ENCODE data around the gene MYOM3. TPM values are rescaled to one million over a fixed set of nuclear protein-coding genes. Genes with fewer than 3 reads are reported as not detected.

Gene MYOM3
- total RNA-seq, 1 donor from 2014 or later = 8.1 TPM

GRCh38 chr1:24070821-24071393 lies 41.0 kb downstream of the MYOM3 start:
- no peak overlapping the region for H3K4me3 ChIP-seq (ENCODE audit: low read depth, low read length)
- TF ChIP-seq CTCF (IDR thresholded peaks at IDR 0.05; ENCODE audit: insufficient read depth, low read length, poor library complexity, severe bottlenecking) = peak; percentile 89
- H3K36me3 ChIP-seq (ENCODE audit: control insufficient read depth, insufficient read depth, low read length) = no peaks in the 10 kb centered on the region
- DNase-seq (ENCODE audit: low read depth) = peak; percentile 29
- peaks cover 3% of the 10 kb centered on the region for H3K27me3 ChIP-seq (ENCODE audit: control insufficient read depth, insufficient read depth, low read length)

GRCh38 chr1:24069817-24070216 lies 42.1 kb downstream of the MYOM3 start:
- TF ChIP-seq CTCF (IDR thresholded peaks at IDR 0.05; ENCODE audit: insufficient read depth, low read length, poor library complexity, severe bottlenecking) = no peak
- Histone ChIP-seq H3K27me3 (ENCODE audit: control insufficient read depth, insufficient read depth, low read length) (peaks cover 3% of the 10 kb centered on the region), H3K4me3 (ENCODE audit: low read depth, low read length) (no peak overlapping the region), H3K36me3 (ENCODE audit: control insufficient read depth, insufficient read depth, low read length) (no peaks in the 10 kb centered on the region)
- no peak for DNase-seq (ENCODE audit: low read depth)

DNA sequence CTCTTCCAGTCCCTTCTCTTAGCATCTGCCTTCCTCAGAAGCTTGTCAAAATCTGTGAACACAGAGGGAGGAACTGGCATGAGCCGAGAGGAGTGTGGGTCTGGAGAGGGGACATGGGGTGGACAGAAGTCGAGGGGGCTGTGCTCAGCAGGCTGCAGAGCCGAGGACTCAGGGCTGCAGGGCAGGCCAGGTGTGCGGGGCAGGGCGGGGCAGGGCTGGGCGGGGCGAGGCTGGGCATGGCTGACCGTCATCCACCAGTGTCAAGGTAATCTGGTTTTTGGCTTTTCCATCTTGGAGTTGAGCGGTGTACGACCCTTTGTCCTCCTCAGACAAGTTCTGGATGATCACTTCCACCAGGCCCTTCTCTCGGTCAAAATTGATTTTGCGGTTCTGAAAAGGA lies 44.0 kb downstream of the MYOM3 start:
- TF ChIP-seq CTCF (IDR thresholded peaks at IDR 0.05; ENCODE audit: insufficient read depth, low read length, poor library complexity, severe bottlenecking) = no peak
- Histone ChIP-seq H3K4me3 (ENCODE audit: low read depth, low read length) (no peak overlapping the region), H3K36me3 (ENCODE audit: control insufficient read depth, insufficient read depth, low read length) (no peaks in the 10 kb centered on the region), H3K27me3 (ENCODE audit: control insufficient read depth, insufficient read depth, low read length) (peaks cover 6% of the 10 kb centered on the region)
- no peak for DNase-seq (ENCODE audit: low read depth)

GRCh38 chr1:24065304-24065703 lies 46.6 kb downstream of the MYOM3 start:
- DNase-seq (ENCODE audit: low read depth) = no peak
- H3K27me3 ChIP-seq (ENCODE audit: control insufficient read depth, insufficient read depth, low read length) = peaks cover 6% of the 10 kb centered on the region
- no peak overlapping the region for H3K4me3 ChIP-seq (ENCODE audit: low read depth, low read length)
- no peak for TF ChIP-seq CTCF (IDR thresholded peaks at IDR 0.05; ENCODE audit: insufficient read depth, low read length, poor library complexity, severe bottlenecking)
- no peaks in the 10 kb centered on the region for H3K36me3 ChIP-seq (ENCODE audit: control insufficient read depth, insufficient read depth, low read length)

DNA sequence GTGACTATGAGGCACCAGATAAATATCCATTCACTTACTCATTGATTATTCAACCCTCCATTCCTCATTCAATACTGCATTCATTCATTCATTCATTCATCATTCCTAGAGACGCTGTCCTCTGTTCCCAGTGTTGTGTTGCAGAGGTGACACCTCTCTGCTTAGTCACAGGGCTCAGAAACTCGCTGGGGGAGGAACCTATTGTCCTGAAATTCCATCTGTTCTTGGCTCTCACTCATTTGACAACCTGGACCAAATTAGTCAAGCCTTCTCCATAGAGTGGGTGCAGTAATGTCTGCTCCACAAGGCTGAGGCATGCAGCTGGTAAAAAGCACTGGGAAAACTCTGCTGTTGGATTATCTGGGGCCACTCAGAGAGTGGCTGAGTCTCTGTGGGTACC lies 49.7 kb downstream of the MYOM3 start:
- no peak for TF ChIP-seq CTCF (IDR thresholded peaks at IDR 0.05; ENCODE audit: insufficient read depth, low read length, poor library complexity, severe bottlenecking)
- no peak overlapping the region for H3K4me3 ChIP-seq (ENCODE audit: low read depth, low read length)
- H3K27me3 ChIP-seq (ENCODE audit: control insufficient read depth, insufficient read depth, low read length) = peaks cover 8% of the 10 kb centered on the region
- H3K36me3 ChIP-seq (ENCODE audit: control insufficient read depth, insufficient read depth, low read length) = no peaks in the 10 kb centered on the region
- DNase-seq (ENCODE audit: low read depth) = no peak

- H3K27me3 ChIP-seq (ENCODE audit: control insufficient read depth, insufficient read depth, low read length) = peaks cover 4% of the 10 kb centered on the region
- no peak for TF ChIP-seq CTCF (IDR thresholded peaks at IDR 0.05; ENCODE audit: insufficient read depth, low read length, poor library complexity, severe bottlenecking)
- H3K4me3 ChIP-seq (ENCODE audit: low read depth, low read length) = no peak overlapping the region
- DNase-seq (ENCODE audit: low read depth) = no peak
- no peaks in the 10 kb centered on the region for H3K36me3 ChIP-seq (ENCODE audit: control insufficient read depth, insufficient read depth, low read length)
These were observed 51.5 kb downstream of the MYOM3 start for GRCh38 chr1:24060482-24060881.

Measured in kidney epithelial cell (primary cell).